WERI-Rb-1 (cell line): ENCODE data around the gene CYP24A1.

ENCODE experiments used
- DNase-seq: peaks from one replicate; pipeline ENCODE4 v3.0.0-alpha.2; 2020
- H3K27ac ChIP-seq: fragments of 250-450 bp; sonication (Bioruptor Pico); 2 replicates; pipeline ENCODE4 v1.5.1; 2020; ENCODE audit warnings: mild to moderate bottlenecking, moderate library complexity
- H3K27me3 ChIP-seq: fragments of 250-450 bp; sonication (Bioruptor Pico); 2 replicates; pipeline ENCODE4 v1.5.1; 2021; ENCODE audit warnings: mild to moderate bottlenecking, low read depth, moderate library complexity; ENCODE audit not compliant: insufficient read depth, severe bottlenecking
- H3K36me3 ChIP-seq: fragments of 250-450 bp; sonication (Bioruptor Pico); 2 replicates; pipeline ENCODE4 v1.5.1; 2020; ENCODE audit warnings: mild to moderate bottlenecking, moderate library complexity
- H3K4me3 ChIP-seq: 2 replicates; pipeline ENCODE4 v1.5.1; 2011; ENCODE audit warnings: low read depth, mild to moderate bottlenecking, control low read depth, low read length
- H3K9me3 ChIP-seq: fragments of 250-450 bp; sonication (Bioruptor Pico); 2 replicates; pipeline ENCODE4 v1.5.1; 2021; ENCODE audit warnings: mild to moderate bottlenecking, moderate library complexity; ENCODE audit not compliant: severe bottlenecking
- TF ChIP-seq, protein P1 (sequence below): IDR thresholded peaks from 2 replicates; pipeline ENCODE4 v1.5.1; 2011; ENCODE audit warnings: low read depth, mild to moderate bottlenecking, control low read depth, inconsistent platforms, low read length

CYP24A1 gene

GRCh38 chr20:54178256-54178655 lies 4.5 kb upstream of the CYP24A1 start:
- TF ChIP-seq, protein P1, sequence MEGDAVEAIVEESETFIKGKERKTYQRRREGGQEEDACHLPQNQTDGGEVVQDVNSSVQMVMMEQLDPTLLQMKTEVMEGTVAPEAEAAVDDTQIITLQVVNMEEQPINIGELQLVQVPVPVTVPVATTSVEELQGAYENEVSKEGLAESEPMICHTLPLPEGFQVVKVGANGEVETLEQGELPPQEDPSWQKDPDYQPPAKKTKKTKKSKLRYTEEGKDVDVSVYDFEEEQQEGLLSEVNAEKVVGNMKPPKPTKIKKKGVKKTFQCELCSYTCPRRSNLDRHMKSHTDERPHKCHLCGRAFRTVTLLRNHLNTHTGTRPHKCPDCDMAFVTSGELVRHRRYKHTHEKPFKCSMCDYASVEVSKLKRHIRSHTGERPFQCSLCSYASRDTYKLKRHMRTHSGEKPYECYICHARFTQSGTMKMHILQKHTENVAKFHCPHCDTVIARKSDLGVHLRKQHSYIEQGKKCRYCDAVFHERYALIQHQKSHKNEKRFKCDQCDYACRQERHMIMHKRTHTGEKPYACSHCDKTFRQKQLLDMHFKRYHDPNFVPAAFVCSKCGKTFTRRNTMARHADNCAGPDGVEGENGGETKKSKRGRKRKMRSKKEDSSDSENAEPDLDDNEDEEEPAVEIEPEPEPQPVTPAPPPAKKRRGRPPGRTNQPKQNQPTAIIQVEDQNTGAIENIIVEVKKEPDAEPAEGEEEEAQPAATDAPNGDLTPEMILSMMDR = no peak
- Histone ChIP-seq H3K27me3 (peaks cover 88% of the 10 kb centered on the region), H3K9me3 (no peaks in the 10 kb centered on the region), H3K4me3 (no peak overlapping the region), H3K36me3 (no peaks in the 10 kb centered on the region), H3K27ac (no peak overlapping the region)
- DNase-seq = no peak

DNA sequence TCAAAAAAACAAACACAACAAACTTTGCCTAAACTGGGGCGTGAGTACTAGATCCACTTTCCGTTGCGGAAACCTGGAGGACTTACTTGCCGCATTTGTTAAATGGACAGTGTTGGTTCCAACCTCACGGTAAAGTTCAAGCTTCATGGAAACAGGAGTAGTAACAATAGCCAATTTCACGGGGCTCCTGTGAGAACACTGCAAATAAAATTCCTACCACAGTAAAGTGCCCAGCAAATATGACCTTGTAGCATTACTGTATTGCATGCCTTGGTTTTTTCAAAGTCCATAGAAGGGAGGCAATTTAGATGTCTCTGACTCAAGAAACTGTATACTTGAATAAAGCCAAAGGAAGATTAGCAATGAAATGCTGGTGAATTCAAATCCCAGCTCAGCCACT lies 3.6 kb upstream of the CYP24A1 start:
- Histone ChIP-seq H3K27me3 (peaks cover 91% of the 10 kb centered on the region), H3K27ac (no peak overlapping the region), H3K9me3 (no peaks in the 10 kb centered on the region), H3K4me3 (no peak overlapping the region), H3K36me3 (no peaks in the 10 kb centered on the region)
- DNase-seq = no peak
- TF ChIP-seq, protein P1 = no peak

DNA sequence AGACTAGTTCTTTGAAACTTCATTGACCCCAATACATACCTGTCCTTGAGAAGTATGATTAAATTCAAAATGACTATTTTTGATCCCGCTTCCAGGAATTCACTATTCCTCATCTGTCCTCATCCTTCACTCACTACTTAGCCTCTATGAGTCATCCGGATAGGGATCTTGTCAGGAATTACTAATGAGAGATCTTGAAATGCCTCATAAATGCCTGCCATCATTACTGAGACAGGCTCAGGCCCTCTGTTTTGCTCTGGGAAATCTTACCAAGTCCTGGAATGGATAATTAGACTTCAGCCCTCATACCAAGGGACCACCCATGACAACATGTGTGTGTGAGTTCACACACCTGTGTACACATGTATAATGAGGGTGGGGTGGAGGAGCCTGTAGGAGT lies 2.8 kb upstream of the CYP24A1 start:
- H3K27ac ChIP-seq = no peak overlapping the region
- TF ChIP-seq, protein P1 = no peak
- H3K36me3 ChIP-seq = no peaks in the 10 kb centered on the region
- no peak overlapping the region for H3K4me3 ChIP-seq
- H3K27me3 ChIP-seq = peaks cover 91% of the 10 kb centered on the region
- H3K9me3 ChIP-seq = no peaks in the 10 kb centered on the region
- no peak for DNase-seq

DNA sequence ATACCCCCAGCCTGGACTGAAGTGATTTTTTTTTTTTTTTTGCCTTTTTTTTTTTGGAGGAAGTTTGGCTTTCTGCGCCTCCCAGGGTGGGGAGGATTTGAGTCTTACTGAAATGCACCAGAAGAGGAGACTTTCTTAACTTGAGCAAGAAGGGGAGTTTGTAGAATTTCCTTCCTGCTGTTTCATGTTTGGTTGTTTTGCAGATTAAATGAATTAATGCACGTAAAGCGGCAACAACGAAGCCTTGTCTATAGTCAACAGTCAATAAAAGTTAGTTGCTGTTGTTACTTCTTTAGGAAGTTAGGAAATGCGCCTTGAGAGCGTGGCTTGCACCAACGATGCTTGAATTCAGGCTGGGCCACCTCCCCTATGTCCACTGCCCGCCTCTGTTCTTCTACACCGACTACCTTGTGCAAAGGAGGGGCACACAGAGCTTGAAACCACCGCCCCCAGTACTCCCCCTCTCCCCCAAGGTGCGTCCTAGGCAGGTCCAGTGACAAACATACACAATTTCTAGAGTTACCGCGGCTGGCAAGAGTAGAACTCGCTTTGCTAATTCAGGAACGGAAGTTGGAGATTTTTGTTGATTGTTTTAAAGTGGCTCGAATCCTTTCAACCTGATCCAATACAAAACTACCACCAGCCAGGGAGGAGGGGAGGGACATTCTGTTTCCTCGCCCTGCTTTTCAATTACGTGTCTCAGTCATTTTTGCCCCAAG lies 830 bp upstream of the CYP24A1 start:
- no peak overlapping the region for H3K4me3 ChIP-seq
- H3K9me3 ChIP-seq = no peaks in the 10 kb centered on the region
- no peaks in the 10 kb centered on the region for H3K36me3 ChIP-seq
- no peak overlapping the region for H3K27ac ChIP-seq
- DNase-seq = no peak
- peaks cover 92% of the 10 kb centered on the region for H3K27me3 ChIP-seq
- TF ChIP-seq, protein P1 = no peak

- Histone ChIP-seq H3K27ac (no peak overlapping the region), H3K27me3 (peaks cover 96% of the 10 kb centered on the region), H3K4me3 (no peak overlapping the region), H3K9me3 (no peaks in the 10 kb centered on the region), H3K36me3 (no peaks in the 10 kb centered on the region)
- no peak for DNase-seq
- TF ChIP-seq, protein P1 = no peak
Observed at GRCh38 chr20:54172856-54173652, 732 bp downstream of the CYP24A1 start.

GRCh38 chr20:54172532-54172855 lies 1.3 kb downstream of the CYP24A1 start:
- TF ChIP-seq, protein P1 = no peak
- no peak for DNase-seq
- H3K4me3 ChIP-seq = no peak overlapping the region
- no peaks in the 10 kb centered on the region for H3K36me3 ChIP-seq
- H3K27me3 ChIP-seq = peaks cover 98% of the 10 kb centered on the region
- H3K9me3 ChIP-seq = no peaks in the 10 kb centered on the region
- no peak overlapping the region for H3K27ac ChIP-seq
